ENCODE results near the gene CDKN2B.
"Not testable (repeated sequence)": the region's sequence is repeated elsewhere in the genome, so short reads cannot be mapped to it uniquely, and the experiment has no call there.

CDKN2B gene

DNA sequence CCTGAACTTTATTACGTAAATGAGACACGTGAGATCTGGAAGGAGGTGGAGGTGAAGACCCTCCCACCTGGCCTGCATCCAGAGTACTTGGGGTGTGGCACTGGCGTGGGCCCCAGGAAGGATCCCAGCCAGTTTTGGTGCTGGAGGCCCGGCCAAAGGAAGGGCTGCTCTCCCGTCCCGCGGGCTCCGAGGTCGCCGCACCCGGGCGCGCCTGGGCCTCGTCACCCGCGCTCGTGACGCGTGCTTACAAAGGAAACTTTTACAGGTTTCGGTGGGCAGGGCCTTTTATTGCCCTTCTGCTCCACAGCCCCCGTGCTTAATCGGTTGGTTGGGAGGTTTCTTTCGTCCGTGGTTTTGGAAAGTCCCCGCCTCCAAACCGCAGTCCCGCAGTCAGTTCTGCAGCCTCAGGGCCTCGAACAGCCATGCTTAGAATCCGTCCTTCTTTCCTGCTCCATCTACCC is 44.1 kb downstream of the CDKN2B start (continued):
- TF ChIP-seq, protein P1, sequence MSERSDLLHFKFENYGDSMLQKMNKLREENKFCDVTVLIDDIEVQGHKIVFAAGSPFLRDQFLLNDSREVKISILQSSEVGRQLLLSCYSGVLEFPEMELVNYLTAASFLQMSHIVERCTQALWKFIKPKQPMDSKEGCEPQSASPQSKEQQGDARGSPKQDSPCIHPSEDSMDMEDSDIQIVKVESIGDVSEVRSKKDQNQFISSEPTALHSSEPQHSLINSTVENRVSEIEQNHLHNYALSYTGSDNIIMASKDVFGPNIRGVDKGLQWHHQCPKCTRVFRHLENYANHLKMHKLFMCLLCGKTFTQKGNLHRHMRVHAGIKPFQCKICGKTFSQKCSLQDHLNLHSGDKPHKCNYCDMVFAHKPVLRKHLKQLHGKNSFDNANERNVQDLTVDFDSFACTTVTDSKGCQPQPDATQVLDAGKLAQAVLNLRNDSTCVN (tag by site-specific recombination; optimal IDR thresholded peaks at IDR 0.05) = no peak
- no peak for TF ChIP-seq ZNF48 (tag by site-specific recombination; IDR thresholded peaks at IDR 0.05)

DNA sequence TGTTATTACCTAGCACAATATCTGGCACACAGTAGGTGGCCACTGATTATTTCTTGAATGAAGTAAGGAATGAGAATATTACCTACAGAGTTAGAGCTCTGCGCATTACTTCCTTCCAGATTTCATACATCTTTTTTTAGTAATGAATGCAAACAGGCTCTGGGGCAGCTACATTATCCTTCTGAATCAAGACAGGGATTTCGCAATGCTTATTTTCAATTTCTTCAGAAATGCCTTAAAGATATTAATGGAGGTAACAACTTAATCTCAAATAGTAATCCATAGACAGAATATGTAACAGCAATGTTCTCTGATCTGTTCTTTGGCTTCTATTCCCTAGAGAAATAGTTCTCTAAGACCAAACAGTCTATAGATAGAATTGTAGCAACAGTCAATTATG is 47.5 kb downstream of the CDKN2B start:
- POLR2A ChIA-PET = interaction anchor here (1.1 kb wide), 1 partner anchor 9 kb away, joined by 4 read pairs; no protein-coding TSS in a partner anchor
- no peaks in the 10 kb centered on the region for H3K4me1 ChIP-seq (ENCODE audit: control insufficient read depth, insufficient read depth, low read length)
- no peak for TF ChIP-seq ZNF292 (tag by site-specific recombination; IDR thresholded peaks at IDR 0.05; ENCODE audit: borderline replicate concordance, low read depth)
- no peak for TF ChIP-seq YY2 (tag by site-specific recombination; IDR thresholded peaks at IDR 0.05)
- no peak for TF ChIP-seq ZSCAN23 (tag by site-specific recombination; IDR thresholded peaks at IDR 0.05)
- TF ChIP-seq ZNF629 (tag by site-specific recombination; IDR thresholded peaks at IDR 0.05) = no peak
- TF ChIP-seq ZNF473 (tag by site-specific recombination; IDR thresholded peaks at IDR 0.05) = no peak
- TF ChIP-seq ZNF707 (tag by site-specific recombination; IDR thresholded peaks at IDR 0.05) = no peak
- TF ChIP-seq, protein P2, sequence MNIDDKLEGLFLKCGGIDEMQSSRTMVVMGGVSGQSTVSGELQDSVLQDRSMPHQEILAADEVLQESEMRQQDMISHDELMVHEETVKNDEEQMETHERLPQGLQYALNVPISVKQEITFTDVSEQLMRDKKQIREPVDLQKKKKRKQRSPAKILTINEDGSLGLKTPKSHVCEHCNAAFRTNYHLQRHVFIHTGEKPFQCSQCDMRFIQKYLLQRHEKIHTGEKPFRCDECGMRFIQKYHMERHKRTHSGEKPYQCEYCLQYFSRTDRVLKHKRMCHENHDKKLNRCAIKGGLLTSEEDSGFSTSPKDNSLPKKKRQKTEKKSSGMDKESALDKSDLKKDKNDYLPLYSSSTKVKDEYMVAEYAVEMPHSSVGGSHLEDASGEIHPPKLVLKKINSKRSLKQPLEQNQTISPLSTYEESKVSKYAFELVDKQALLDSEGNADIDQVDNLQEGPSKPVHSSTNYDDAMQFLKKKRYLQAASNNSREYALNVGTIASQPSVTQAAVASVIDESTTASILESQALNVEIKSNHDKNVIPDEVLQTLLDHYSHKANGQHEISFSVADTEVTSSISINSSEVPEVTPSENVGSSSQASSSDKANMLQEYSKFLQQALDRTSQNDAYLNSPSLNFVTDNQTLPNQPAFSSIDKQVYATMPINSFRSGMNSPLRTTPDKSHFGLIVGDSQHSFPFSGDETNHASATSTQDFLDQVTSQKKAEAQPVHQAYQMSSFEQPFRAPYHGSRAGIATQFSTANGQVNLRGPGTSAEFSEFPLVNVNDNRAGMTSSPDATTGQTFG (tag by site-specific recombination; IDR thresholded peaks at IDR 0.05; ENCODE audit: borderline replicate concordance) = no peak
- TF ChIP-seq, protein P3, sequence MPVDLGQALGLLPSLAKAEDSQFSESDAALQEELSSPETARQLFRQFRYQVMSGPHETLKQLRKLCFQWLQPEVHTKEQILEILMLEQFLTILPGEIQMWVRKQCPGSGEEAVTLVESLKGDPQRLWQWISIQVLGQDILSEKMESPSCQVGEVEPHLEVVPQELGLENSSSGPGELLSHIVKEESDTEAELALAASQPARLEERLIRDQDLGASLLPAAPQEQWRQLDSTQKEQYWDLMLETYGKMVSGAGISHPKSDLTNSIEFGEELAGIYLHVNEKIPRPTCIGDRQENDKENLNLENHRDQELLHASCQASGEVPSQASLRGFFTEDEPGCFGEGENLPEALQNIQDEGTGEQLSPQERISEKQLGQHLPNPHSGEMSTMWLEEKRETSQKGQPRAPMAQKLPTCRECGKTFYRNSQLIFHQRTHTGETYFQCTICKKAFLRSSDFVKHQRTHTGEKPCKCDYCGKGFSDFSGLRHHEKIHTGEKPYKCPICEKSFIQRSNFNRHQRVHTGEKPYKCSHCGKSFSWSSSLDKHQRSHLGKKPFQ (tag by site-specific recombination; IDR thresholded peaks at IDR 0.05) = no peak
- no peak for TF ChIP-seq ZBTB20 (tag by site-specific recombination; IDR thresholded peaks at IDR 0.05)
- TF ChIP-seq GFI1B (tag by site-specific recombination; IDR thresholded peaks at IDR 0.05) = no peak
- no peaks in the 10 kb centered on the region for H3K9me3 ChIP-seq (ENCODE audit: control insufficient read depth, insufficient read depth, low read depth, low read length)
- CTCF ChIA-PET = no interaction called here
- H3K27ac ChIP-seq (ENCODE audit: extremely low read depth, low read depth, low read length) = no peak overlapping the region
- H3K4me3 ChIP-seq (ENCODE audit: low read depth, low read length) = no peak overlapping the region
- peaks cover 0 to 11% of the 10 kb centered on the region in 2 experiments; a peak in 1 of 3 replicates for H3K36me3 ChIP-seq (ENCODE audit: control insufficient read depth in 2 of 2, insufficient read depth in 1 of 2, low read length in 2 of 2)

DNA sequence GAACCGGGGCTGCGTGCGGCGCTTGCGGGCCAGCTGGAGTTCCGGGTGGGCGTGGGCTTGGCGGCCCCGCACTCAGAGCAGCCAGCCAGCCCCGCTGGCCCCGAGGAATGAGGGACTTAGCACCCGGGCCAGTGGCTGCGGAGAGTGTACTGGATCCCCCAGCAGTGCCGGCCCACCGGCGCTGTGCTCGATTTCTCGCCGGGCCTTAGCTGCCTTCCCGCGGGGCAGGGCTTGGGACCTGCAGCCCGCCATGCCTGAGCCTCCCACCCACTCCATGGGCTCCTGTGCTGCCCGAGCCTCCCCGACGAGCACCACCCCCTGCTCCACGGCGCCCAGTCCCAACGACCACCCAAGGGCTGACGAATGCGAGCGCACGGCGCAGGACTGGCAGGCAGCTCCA is 49.8 kb downstream of the CDKN2B start:
- H3K27ac ChIP-seq (ENCODE audit: extremely low read depth, low read depth, low read length); H3K4me1 ChIP-seq (ENCODE audit: control insufficient read depth, insufficient read depth, low read length); H3K4me3 ChIP-seq (ENCODE audit: low read depth, low read length); H3K36me3 ChIP-seq (ENCODE audit: control insufficient read depth in 2 of 2, insufficient read depth in 1 of 2, low read length in 2 of 2); CTCF ChIA-PET; H3K9me3 ChIP-seq (ENCODE audit: control insufficient read depth, insufficient read depth, low read depth, low read length); POLR2A ChIA-PET: not testable (repeated sequence)

DNA sequence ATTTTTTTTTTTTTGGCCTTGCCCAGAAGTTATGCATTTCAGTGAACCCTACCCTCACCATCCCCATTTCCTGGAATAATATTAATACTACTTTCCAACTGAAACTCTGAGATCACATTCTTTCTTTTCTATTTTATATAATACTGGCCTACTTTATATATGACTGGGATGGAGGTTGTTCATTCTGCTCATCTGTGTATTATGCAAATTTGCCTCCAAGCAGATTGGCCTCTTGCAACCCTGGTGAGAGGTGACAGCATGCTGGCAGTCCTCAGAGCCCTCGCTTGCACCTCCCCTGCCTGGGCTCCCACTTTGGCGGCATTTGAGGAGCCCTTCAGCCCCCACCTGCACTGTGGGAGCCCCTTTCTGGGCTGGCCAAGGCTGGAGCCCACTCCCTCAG is 50.3 kb downstream of the CDKN2B start:
- POLR2A ChIA-PET = no interaction called here
- H3K9me3 ChIP-seq (ENCODE audit: control insufficient read depth, insufficient read depth, low read depth, low read length) = no peaks in the 10 kb centered on the region
- no peak for TF ChIP-seq ZNF394 (tag by site-specific recombination; IDR thresholded peaks at IDR 0.05; ENCODE audit: borderline replicate concordance)
- no peak for TF ChIP-seq ZNF776 (tag by site-specific recombination; IDR thresholded peaks at IDR 0.05; ENCODE audit: borderline replicate concordance)
- no peak for TF ChIP-seq ZNF112 (tag by site-specific recombination; IDR thresholded peaks at IDR 0.05)
- no peak for TF ChIP-seq ZBTB48 (tag by site-specific recombination; IDR thresholded peaks at IDR 0.05)
- TF ChIP-seq ZNF202 (tag by site-specific recombination; IDR thresholded peaks at IDR 0.05; ENCODE audit: borderline replicate concordance) = no peak
- TF ChIP-seq ZNF843 (tag by site-specific recombination; IDR thresholded peaks at IDR 0.05) = no peak
- TF ChIP-seq ZNF560 (tag by site-specific recombination; IDR thresholded peaks at IDR 0.05; ENCODE audit: borderline replicate concordance) = no peak
- TF ChIP-seq ZNF473 (tag by site-specific recombination; IDR thresholded peaks at IDR 0.05) = no peak
- H3K4me3 ChIP-seq (ENCODE audit: low read depth, low read length) = no peak overlapping the region
- CTCF ChIA-PET = no interaction called here
- no peak overlapping the region for H3K27ac ChIP-seq (ENCODE audit: extremely low read depth, low read depth, low read length)
- H3K36me3 ChIP-seq (ENCODE audit: control insufficient read depth in 2 of 2, insufficient read depth in 1 of 2, low read length in 2 of 2) = no peaks in the 10 kb centered on the region
- H3K4me1 ChIP-seq (ENCODE audit: control insufficient read depth, insufficient read depth, low read length) = no peaks in the 10 kb centered on the region
